Measurements from ENCODE around the gene NUTM2A.
"Not testable (repeated sequence)": the region's sequence is repeated elsewhere in the genome, so short reads cannot be mapped to it uniquely, and the experiment has no call there.

The NUTM2A gene

DNA sequence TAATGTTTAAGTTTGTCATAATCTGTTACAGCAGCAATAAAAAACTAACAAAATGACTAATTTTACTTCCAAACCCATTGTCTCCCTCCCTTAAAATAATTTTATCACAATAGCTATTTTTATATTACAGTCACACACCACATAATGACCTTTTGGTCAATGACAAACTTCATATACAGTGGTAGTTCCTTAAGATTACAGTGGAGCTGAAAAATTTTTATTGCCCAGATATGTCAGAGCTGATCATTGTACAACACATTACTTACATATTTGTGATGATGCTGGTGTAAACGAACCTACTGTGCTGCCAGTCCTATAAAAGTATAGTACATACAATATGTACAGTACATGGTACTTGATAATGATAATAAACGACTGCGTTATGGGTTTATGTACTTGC lies 22.1 kb downstream of the NUTM2A start:
- not testable (repeated sequence) for DNase-seq (ENCODE audit: low read depth)

DNA sequence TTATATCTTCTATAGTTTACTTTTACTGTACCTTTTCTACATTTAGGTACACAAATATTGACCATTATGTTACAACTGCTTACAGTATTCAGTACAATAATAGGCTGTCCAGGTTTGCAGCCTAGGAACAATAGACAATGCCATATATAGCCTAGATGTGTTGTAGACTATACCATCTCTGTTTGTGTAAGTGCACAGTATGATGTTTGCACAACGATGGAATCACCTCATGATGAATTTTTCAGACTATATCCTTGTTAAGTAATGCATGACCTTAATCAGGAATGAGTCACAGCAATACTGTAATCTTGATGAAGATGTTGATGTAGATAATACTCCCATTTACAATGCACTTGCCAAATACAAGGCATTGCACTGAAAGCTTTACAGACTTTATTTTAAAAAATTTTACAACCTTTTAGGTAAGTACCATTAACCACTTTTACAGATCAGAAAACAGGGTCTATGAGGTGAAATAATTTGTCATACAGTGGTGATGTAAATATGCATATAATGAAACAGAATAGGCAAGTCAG lies 23.6 kb downstream of the NUTM2A start:
- DNase-seq (ENCODE audit: low read depth) = not testable (repeated sequence)

DNA sequence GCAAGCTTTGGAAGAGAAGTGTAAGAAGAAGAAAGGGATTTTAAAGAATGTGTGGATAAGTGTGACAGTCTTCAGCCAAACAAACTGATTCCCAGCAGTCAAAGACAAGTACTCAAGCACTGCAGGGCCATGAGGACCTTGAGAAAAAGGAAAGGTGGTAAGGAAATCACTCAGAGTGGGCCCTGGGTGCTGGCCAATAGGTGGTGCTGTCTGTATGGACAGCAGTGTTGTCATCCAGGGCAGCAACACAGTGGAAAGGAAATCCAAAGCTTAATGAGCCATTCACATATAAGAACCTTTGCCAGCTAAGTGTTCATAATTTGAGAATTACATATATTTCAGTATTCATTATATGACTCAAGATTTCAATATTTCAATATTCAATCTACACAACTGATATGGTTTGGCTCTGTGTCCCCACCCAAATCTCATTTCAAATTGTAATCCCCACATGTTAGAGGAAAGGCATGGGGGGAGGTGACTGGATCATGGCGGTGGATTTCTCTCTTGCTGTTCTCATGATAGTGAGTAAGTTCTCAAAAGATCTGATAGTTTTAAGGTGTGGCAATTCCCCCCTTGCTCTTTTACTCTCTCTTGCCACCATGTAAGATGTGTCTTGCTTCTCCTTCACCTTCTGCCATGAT lies 55.6 kb downstream of the NUTM2A start:
- DNase-seq (ENCODE audit: low read depth) = not testable (repeated sequence)
